C4-2B (cell line): ENCODE data around the gene CDH19.

Source experiments
- CTCF ChIP-seq: fragments of 450-650 bp; conservative IDR thresholded peaks from 2 replicates; pipeline ENCODE4 v1.5.1; 2017; ENCODE audit warnings: mild to moderate bottlenecking
- ZFX ChIP-seq: fragments of 450-650 bp; IDR thresholded peaks from 2 replicates; pipeline ENCODE4 v1.6.1; 2017

- TF ChIP-seq CTCF, result peak; percentile 7
- no peak for TF ChIP-seq ZFX
Measured at GRCh38 chr18:66533693-66534092, 70.2 kb downstream of the CDH19 start.
